Measurements from ENCODE around the gene CADPS. TPM values are rescaled to one million over a fixed set of nuclear protein-coding genes. Genes with fewer than 3 reads are reported as not detected.

Gene CADPS
- total RNA-seq, 1 experiment from 2014 or later: not detected

DNA sequence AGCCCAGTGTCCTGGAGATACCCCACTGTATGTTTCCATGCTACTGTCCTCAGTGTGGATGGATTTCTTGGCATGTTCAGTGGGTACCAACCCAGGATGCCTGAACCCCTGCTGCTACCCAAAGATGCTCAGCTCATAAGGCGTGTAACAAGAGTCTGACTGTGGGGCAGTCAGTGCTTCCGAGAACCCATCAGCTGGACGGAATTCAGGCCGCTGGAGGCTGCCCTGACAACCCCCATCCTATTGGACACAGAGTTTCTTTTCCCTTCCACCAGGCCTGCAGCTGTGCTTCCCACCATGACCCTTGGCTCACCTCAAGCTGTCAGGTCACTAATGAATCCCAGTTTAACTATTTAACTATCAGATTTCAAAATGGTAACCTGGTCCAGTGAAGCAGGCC, 277.7 kb downstream of the CADPS start:
- no peaks in the 10 kb centered on the region for H3K9me3 ChIP-seq (ENCODE audit: insufficient read depth, low read depth)
- no peaks in the 10 kb centered on the region for H3K36me3 ChIP-seq (ENCODE audit: low read depth)
- no peaks in the 10 kb centered on the region for H3K27me3 ChIP-seq (ENCODE audit: insufficient read depth, low read depth)
- POLR2A ChIA-PET (ENCODE audit: unreplicated experiment): no interaction called here
- no peak overlapping the region for H2AFZ ChIP-seq
- no TSS peak for BruUV-seq (replicated peaks)
- CTCF ChIA-PET: no interaction called here
- H3K4me3 ChIP-seq: no peak overlapping the region
- no peaks in the 10 kb centered on the region for H3K79me2 ChIP-seq (ENCODE audit: low read depth)
- no peaks in the 10 kb centered on the region for H4K20me1 ChIP-seq (ENCODE audit: insufficient read depth)
- H3F3A ChIP-seq (ENCODE audit: insufficient read depth, low read depth): no peaks in the 10 kb centered on the region
- H3K4me1 ChIP-seq (replicated peaks; ENCODE audit: insufficient read depth): peaks cover 10% of the 10 kb centered on the region
- intact Hi-C loops (cut with micrococcal nuclease; ENCODE audit: unreplicated experiment): no loop called here
- no peaks in the 10 kb centered on the region for H3K9me2 ChIP-seq (ENCODE audit: insufficient read depth)
- TF ChIP-seq EZH2 (IDR thresholded peaks at IDR 0.05; ENCODE audit: low read depth): no peak
- TF ChIP-seq, protein P1, sequence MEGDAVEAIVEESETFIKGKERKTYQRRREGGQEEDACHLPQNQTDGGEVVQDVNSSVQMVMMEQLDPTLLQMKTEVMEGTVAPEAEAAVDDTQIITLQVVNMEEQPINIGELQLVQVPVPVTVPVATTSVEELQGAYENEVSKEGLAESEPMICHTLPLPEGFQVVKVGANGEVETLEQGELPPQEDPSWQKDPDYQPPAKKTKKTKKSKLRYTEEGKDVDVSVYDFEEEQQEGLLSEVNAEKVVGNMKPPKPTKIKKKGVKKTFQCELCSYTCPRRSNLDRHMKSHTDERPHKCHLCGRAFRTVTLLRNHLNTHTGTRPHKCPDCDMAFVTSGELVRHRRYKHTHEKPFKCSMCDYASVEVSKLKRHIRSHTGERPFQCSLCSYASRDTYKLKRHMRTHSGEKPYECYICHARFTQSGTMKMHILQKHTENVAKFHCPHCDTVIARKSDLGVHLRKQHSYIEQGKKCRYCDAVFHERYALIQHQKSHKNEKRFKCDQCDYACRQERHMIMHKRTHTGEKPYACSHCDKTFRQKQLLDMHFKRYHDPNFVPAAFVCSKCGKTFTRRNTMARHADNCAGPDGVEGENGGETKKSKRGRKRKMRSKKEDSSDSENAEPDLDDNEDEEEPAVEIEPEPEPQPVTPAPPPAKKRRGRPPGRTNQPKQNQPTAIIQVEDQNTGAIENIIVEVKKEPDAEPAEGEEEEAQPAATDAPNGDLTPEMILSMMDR (conservative IDR thresholded peaks at IDR 0.05): no peak
- no peak overlapping the region for H3K4me2 ChIP-seq
- no peak overlapping the region for H3K27ac ChIP-seq
- DNase-seq: no peak

DNA sequence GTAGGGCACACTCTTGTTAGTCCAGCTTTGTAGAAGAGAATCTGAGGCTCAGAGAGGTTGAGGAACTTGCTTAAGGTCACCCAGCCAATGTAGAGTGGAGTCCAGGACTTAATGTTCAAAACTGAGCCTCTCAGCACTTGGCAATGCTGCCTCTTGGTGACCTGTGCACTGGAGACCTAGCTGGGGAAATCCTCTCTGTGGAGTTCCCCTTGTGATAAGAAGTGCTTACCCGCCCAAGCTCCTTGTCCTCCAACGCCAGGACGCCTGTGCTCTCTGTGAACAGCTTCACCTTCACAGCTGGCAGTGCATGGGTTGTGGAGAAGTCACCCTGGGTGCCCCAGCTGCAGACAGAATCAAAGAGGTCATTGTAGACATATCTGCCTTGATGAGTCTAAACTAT, 282.8 kb downstream of the CADPS start:
- BruUV-seq (replicated peaks): no TSS peak
- TF ChIP-seq, protein P1 (conservative IDR thresholded peaks at IDR 0.05): no peak
- no peak for TF ChIP-seq EZH2 (IDR thresholded peaks at IDR 0.05; ENCODE audit: low read depth)
- POLR2A ChIA-PET (ENCODE audit: unreplicated experiment): no interaction called here
- Histone ChIP-seq H3K27me3 (ENCODE audit: insufficient read depth, low read depth) (no peaks in the 10 kb centered on the region), H2AFZ (no peak overlapping the region), H3K27ac (no peak overlapping the region), H3K9me3 (ENCODE audit: insufficient read depth, low read depth) (no peaks in the 10 kb centered on the region), H3K79me2 (ENCODE audit: low read depth) (no peaks in the 10 kb centered on the region), H3K4me2 (no peak overlapping the region), H3K4me3 (no peak overlapping the region), H3F3A (ENCODE audit: insufficient read depth, low read depth) (no peaks in the 10 kb centered on the region), H3K36me3 (ENCODE audit: low read depth) (no peaks in the 10 kb centered on the region), H3K9me2 (ENCODE audit: insufficient read depth) (no peaks in the 10 kb centered on the region), H4K20me1 (ENCODE audit: insufficient read depth) (no peaks in the 10 kb centered on the region), H3K4me1 (replicated peaks; ENCODE audit: insufficient read depth) (no peaks in the 10 kb centered on the region)
- intact Hi-C loops (cut with micrococcal nuclease; ENCODE audit: unreplicated experiment): no loop called here
- no peak for DNase-seq
- CTCF ChIA-PET: no interaction called here

DNA sequence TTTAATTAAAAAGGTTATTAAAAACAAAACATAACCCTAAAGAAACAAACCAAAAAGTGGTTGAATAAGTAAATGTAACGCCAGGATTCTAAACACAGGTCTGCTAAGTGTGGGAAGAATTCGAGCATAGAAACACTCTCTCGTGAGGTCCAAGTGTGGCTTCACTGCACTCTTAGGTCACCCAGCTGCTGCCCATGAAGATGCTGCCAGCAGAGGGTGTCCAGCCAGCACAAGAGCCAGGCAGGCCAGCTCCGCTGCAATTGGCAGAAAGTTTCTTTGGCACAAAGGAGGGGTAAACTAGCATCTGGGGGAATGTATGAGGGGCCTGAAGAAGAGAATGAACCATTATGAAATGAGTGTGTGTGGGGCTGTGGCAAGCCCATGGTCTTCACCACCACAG, 286.1 kb downstream of the CADPS start:
- ChIA-PET CTCF (interaction anchor here (0.5 kb wide), 1 partner anchor 61 kb away, joined by 3 read pairs; no protein-coding TSS in a partner anchor), POLR2A (ENCODE audit: unreplicated experiment) (interaction anchor here (0.8 kb wide), 1 partner anchor 1277 kb away, joined by 6 read pairs; no protein-coding TSS in a partner anchor)
- no peak overlapping the region for H3K4me2 ChIP-seq
- no peaks in the 10 kb centered on the region for H3K4me1 ChIP-seq (replicated peaks; ENCODE audit: insufficient read depth)
- no peak overlapping the region for H3K4me3 ChIP-seq
- intact Hi-C loops (cut with micrococcal nuclease; ENCODE audit: unreplicated experiment): no loop called here
- no peaks in the 10 kb centered on the region for H3K79me2 ChIP-seq (ENCODE audit: low read depth)
- no peak overlapping the region for H3K27ac ChIP-seq
- no peaks in the 10 kb centered on the region for H3K9me3 ChIP-seq (ENCODE audit: insufficient read depth, low read depth)
- H2AFZ ChIP-seq: no peak overlapping the region
- H4K20me1 ChIP-seq (ENCODE audit: insufficient read depth): no peaks in the 10 kb centered on the region
- H3K9me2 ChIP-seq (ENCODE audit: insufficient read depth): no peaks in the 10 kb centered on the region; the same call in 1 of the 2 replicates
- H3F3A ChIP-seq (ENCODE audit: insufficient read depth, low read depth): no peaks in the 10 kb centered on the region
- H3K27me3 ChIP-seq (ENCODE audit: insufficient read depth, low read depth): no peaks in the 10 kb centered on the region
- TF ChIP-seq EZH2 (IDR thresholded peaks at IDR 0.05; ENCODE audit: low read depth): no peak
- TF ChIP-seq, protein P1 (conservative IDR thresholded peaks at IDR 0.05): no peak
- no peaks in the 10 kb centered on the region for H3K36me3 ChIP-seq (ENCODE audit: low read depth)
- no TSS peak for BruUV-seq (replicated peaks)
- DNase-seq: no peak

Data from PC-9 (cell line).